Lower lobe of right lung (tissue), 2 donors: Measurements from ENCODE around the gene SPATS2. TPM values are rescaled to one million over a fixed set of nuclear protein-coding genes. Genes with fewer than 3 reads are reported as not detected.

ENCODE experiments used
- ATAC-seq, 2 donors: fragments of 200-7000 bp; cut with Tn5 transposase; one replicate each; pipeline ENCODE4 v1.9.1; 2020 to 2022; ENCODE audit warnings: mild to moderate bottlenecking in 2 of 2, moderate library complexity in 2 of 2
- DNase-seq: peaks from one replicate; pipeline ENCODE4 v3.0.0-alpha.2; 2020
- H3K27ac ChIP-seq: fragments of 200-600 bp; one replicate; pipeline ENCODE4 v1.8.0; 2022
- H3K27me3 ChIP-seq: fragments of 200-600 bp; one replicate; pipeline ENCODE4 v1.8.0; 2022; ENCODE audit warnings: low read depth
- H3K36me3 ChIP-seq: fragments of 200-600 bp; one replicate; pipeline ENCODE4 v1.8.0; 2022; ENCODE audit warnings: mild to moderate bottlenecking
- H3K4me1 ChIP-seq: fragments of 200-600 bp; one replicate; pipeline ENCODE4 v1.8.0; 2022
- H3K4me3 ChIP-seq: fragments of 200-600 bp; one replicate; pipeline ENCODE4 v1.8.0; 2022; ENCODE audit warnings: mild to moderate bottlenecking
- H3K9me3 ChIP-seq: fragments of 200-600 bp; one replicate; pipeline ENCODE4 v1.8.0; 2022
- intact Hi-C: fragments of 100-400 bp; cut with DNase I; formaldehyde crosslinking; loops from one replicate; pipeline ENCODE4 v1.11.0; 2022
- total RNA-seq: library from RNA; stranded (reverse); fragmentation: NEBNext Ultra II Directional; extraction: Animal tissue kit (Norgen Biotek cat#: 25700); gene quantifications from one replicate; pipeline ENCODE4 v1.2.1, GENCODE V29; 2021
- TF ChIP-seq, protein P1 (sequence below): fragments of 200-600 bp; IDR thresholded peaks from one replicate; pipeline ENCODE4 v1.8.0; 2022; ENCODE audit warnings: antibody characterized with exemption, mild to moderate bottlenecking
- donor health status: DM: no; HTN: yes; CAD: no; lungs with severe emphysema.

Gene SPATS2
- total RNA-seq, 1 donor from 2014 or later, result 17.3 TPM

DNA sequence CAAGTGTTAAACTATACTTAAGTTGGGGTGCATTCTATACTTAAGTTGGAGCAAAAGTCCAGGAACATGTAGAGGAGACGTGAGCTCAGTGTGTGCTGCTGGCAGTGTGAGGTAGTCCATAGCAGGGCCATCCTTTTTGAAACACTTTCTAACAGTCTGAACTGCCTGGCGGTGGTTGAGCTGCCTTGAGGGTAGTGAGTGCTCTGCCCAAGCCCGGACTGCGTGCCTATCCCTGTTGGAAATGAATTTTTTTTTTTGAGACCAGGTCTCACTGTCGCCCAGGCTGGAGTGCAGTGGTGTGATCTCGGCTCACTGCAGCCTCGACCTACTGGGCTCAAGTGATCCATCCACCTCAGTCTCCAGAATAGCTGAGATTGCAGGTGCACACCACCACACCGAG lies 185.6 kb downstream of the SPATS2 start:
- DNase-seq, result no peak
- TF ChIP-seq, protein P1, sequence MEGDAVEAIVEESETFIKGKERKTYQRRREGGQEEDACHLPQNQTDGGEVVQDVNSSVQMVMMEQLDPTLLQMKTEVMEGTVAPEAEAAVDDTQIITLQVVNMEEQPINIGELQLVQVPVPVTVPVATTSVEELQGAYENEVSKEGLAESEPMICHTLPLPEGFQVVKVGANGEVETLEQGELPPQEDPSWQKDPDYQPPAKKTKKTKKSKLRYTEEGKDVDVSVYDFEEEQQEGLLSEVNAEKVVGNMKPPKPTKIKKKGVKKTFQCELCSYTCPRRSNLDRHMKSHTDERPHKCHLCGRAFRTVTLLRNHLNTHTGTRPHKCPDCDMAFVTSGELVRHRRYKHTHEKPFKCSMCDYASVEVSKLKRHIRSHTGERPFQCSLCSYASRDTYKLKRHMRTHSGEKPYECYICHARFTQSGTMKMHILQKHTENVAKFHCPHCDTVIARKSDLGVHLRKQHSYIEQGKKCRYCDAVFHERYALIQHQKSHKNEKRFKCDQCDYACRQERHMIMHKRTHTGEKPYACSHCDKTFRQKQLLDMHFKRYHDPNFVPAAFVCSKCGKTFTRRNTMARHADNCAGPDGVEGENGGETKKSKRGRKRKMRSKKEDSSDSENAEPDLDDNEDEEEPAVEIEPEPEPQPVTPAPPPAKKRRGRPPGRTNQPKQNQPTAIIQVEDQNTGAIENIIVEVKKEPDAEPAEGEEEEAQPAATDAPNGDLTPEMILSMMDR, result no peak
- Histone ChIP-seq H3K27ac (no peak overlapping the region), H3K36me3 (peaks cover 17% of the 10 kb centered on the region), H3K27me3 (peaks cover 23% of the 10 kb centered on the region), H3K4me1 (peaks cover 12% of the 10 kb centered on the region), H3K9me3 (no peaks in the 10 kb centered on the region), H3K4me3 (no peak overlapping the region)
- no peak for ATAC-seq
- intact Hi-C loops, result no loop called here

DNA sequence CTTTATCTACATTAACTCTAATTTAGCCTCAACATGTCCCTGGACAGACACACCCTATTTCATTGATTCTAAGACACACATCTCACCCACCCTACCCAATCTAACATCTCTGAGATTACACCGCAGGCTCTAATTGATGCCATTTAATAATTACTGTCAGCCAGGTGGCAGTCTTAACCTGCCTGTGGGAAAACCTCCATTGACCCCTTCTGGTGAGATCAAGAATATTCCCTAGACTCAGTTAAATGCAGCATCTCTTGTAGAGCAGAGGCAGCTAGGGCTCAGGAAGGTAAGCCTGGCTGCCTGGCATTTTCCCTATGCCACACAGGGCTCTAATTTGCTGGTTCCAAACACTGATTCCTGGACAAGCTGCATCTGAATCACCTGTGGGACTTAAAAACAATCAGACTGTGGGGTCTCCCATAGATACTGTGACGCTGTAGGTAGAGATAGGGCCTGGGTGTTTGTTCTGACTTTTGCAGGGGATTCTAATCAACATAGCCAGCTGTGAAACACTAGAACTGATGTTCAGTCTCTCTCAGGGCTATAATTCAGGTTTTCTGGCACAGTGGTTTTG lies 186.3 kb downstream of the SPATS2 start:
- Histone ChIP-seq H3K27me3 (peaks cover 19% of the 10 kb centered on the region), H3K27ac (no peak overlapping the region), H3K4me3 (no peak overlapping the region), H3K9me3 (no peaks in the 10 kb centered on the region), H3K4me1 (peaks cover 9% of the 10 kb centered on the region), H3K36me3 (peaks cover 24% of the 10 kb centered on the region)
- no peak for DNase-seq
- ATAC-seq, result no peak
- TF ChIP-seq, protein P1, result peak; percentile 30
- intact Hi-C loops, result no loop called here

DNA sequence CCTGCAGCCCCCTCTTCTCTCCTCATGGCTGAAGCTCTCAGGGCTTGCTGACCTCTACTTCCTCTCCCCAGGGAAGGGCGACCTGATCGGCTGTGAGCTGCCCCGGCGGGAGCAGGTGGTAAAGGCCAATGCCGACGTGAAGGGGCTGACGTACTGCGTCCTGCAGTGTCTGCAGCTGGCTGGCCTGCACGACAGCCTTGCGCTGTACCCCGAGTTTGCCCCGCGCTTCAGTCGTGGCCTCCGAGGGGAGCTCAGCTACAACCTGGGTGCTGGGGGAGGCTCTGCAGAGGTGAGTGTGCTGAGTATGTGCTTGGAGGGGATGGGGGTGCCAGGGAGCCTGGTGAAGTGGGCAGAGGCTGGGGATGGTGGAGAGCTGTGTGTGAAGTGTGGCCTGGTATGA lies 187.0 kb downstream of the SPATS2 start:
- intact Hi-C loops, result no loop called here
- Histone ChIP-seq H3K4me1 (peaks cover 2% of the 10 kb centered on the region), H3K36me3 (peaks cover 31% of the 10 kb centered on the region), H3K27ac (no peak overlapping the region), H3K27me3 (peaks cover 12% of the 10 kb centered on the region), H3K4me3 (no peak overlapping the region), H3K9me3 (no peaks in the 10 kb centered on the region)
- TF ChIP-seq, protein P1, result no peak
- ATAC-seq, result no peak
- no peak for DNase-seq

DNA sequence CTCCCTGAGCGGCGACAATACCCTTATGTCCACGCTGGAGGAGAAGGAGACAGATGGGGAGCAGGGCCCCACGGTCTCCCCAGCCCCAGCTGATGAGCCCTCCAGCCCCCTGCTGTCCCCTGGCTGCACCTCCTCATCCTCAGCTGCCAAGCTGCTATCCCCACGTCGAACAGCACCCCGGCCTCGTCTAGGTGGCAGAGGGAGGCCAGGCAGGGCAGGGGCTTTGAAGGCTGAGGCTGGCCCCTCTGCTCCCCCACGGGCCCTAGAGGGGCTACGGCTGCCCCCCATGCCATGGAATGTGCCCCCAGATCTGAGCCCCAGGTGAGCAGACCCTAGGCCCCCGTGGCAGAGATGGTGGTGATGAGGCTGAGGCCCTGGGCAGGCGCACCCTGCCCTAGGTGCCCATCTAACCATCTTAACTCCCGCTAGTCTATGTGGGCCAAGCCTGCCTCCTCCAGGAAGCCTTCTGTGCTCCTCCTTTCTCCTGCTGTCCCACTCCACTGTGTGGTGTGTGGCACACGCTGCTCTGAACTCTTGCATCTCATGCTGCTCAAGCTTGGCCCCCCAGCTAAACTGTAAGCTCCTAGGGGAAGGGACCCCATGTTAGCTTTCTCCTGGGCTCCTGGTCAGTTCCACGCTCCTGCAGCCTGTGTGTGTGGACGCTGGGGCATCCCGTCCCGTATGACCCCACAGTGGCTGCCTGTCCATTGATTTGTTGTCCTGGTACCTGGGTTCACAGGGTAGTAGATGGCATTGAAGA lies 188.5 kb downstream of the SPATS2 start:
- intact Hi-C loops, result no loop called here
- DNase-seq (peak; percentile 38), ATAC-seq (no peak)
- Histone ChIP-seq H3K27ac (no peak overlapping the region), H3K4me3 (no peak overlapping the region), H3K4me1 (no peaks in the 10 kb centered on the region), H3K27me3 (no peaks in the 10 kb centered on the region), H3K36me3 (peaks cover 46% of the 10 kb centered on the region), H3K9me3 (no peaks in the 10 kb centered on the region)
- TF ChIP-seq, protein P1, result no peak

DNA sequence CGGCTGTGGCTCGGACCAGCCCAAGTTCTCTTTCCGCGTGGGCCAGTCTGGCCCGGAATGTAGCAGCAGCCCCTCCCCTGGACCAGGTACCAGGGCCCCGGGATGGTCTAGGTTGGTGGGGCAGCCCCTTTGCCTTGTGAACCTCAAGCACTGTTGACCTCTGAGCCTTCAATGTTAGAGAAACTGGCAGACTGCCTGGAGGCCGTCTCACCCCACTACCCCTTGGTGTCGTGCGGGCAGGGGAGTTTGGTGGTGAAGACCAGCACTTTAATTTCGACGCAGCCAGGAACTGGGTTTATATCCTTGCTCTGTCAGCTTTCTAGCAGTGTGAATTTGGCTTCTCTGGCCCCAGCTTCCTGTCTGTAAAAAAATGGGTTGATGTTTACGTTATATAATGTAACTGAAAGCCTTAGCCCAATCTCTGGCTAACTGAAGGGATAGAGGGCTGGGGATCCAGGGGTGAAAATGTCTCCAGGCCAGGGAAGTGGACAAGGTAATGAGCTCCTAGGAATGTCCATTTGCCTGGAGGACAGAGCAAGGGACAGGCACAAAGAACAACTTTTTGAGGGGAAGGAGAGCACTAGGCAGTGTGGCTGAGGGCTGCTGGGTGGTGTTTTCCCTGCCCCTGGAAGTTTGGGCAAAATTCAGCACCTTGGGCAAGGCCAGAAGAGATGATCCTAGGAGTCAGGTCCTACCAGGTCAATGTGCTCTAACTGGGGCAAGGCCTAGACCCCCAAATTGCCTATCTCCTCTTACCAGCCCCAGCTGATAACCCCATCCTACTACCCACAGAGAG lies 189.3 kb downstream of the SPATS2 start:
- Histone ChIP-seq H3K27me3 (no peaks in the 10 kb centered on the region), H3K9me3 (no peaks in the 10 kb centered on the region), H3K4me3 (no peak overlapping the region), H3K27ac (no peak overlapping the region), H3K4me1 (no peaks in the 10 kb centered on the region), H3K36me3 (peaks cover 53% of the 10 kb centered on the region)
- TF ChIP-seq, protein P1, result no peak
- intact Hi-C loops, result no loop called here
- peak; percentile 3 for DNase-seq
- no peak for ATAC-seq
